Gastrocnemius medialis (tissue), 4 donors: ENCODE measurements around the gene GHRL. TPM values are rescaled to one million over a fixed set of nuclear protein-coding genes. Genes with fewer than 3 reads are reported as not detected.

Experiments
- ATAC-seq, 2 donors: fragments of 150-250 bp; one replicate each; pipeline ENCODE4 v1.9.1; 2016
- DNase-seq, 2 donors: peaks; one replicate each; pipeline ENCODE4 v3.0.0-alpha.2; 2019
- H3K27ac ChIP-seq, 4 donors: fragments of 200-600 bp; sonication (generic); 1 replicate in 1 of 4; 2 replicates in 3 of 4; pipeline ENCODE4 v1.5.1; 2016 to 2018; ENCODE audit warnings: mild to moderate bottlenecking in 2 of 4, moderate library complexity in 1 of 4
- H3K27me3 ChIP-seq, 3 donors: fragments of 200-600 bp; sonication (generic) in 2 of 3; 1 replicate in 1 of 3; 2 replicates in 2 of 3; pipeline versions ENCODE4 v1.5.1 to v1.6.0; 2016 to 2019; ENCODE audit warnings: mild to moderate bottlenecking in 1 of 3, moderate library complexity in 1 of 3
- H3K36me3 ChIP-seq, 2 donors: fragments of 200-600 bp; sonication (generic) in 1 of 2; one replicate each; pipeline ENCODE4 v1.5.1; 2017 to 2018
- H3K4me1 ChIP-seq, 2 donors: fragments of 200-600 bp; sonication (generic) in 1 of 2; one replicate each; pipeline ENCODE4 v1.5.1; 2016 to 2017; ENCODE audit warnings: mild to moderate bottlenecking in 2 of 2
- H3K4me3 ChIP-seq, 4 donors: fragments of 200-600 bp; sonication (generic) in 3 of 4; 1 replicate in 1 of 4; 2 replicates in 3 of 4; pipeline ENCODE4 v1.5.1; 2016 to 2019; ENCODE audit warnings: mild to moderate bottlenecking in 2 of 4
- H3K9me3 ChIP-seq, 3 donors: fragments of 200-600 bp; sonication (generic) in 2 of 3; 1 replicate in 1 of 3; 2 replicates in 2 of 3; pipeline ENCODE4 v1.5.1; 2016 to 2019
- POLR2A ChIP-seq, 2 donors: fragments of 450-650 bp; IDR thresholded peaks; one replicate each; pipeline ENCODE4 v1.6.1; 2017; ENCODE audit warnings: antibody characterized with exemption in 2 of 2, mild to moderate bottlenecking in 2 of 2, moderate library complexity in 2 of 2
- in situ Hi-C, 4 donors: fragments of 200-750 bp; cut with MboI; loops; one replicate each; pipeline versions ENCODE4 v1.15.0 to v1.8.0; 2017; ENCODE audit warnings: low sequenced_read_pairs in 4 of 4
- intact Hi-C: fragments of 100-400 bp; cut with DNase I; formaldehyde crosslinking; loops from one replicate; pipeline ENCODE4 v1.15.1; 2023; ENCODE audit warnings: low total_unique reads
- total RNA-seq, 4 donors: library from RNA; depleted of rRNA; stranded (reverse); fragments of >200 nt; gene quantifications; one replicate each; pipeline versions ENCODE4 v1.1.0 to v1.2.3, GENCODE V29; 2016
- TF ChIP-seq, protein P1 (sequence below), 5 experiments: fragments of 450-650 bp in 3 of 5; fragments of 200-600 bp in 2 of 5; sonication (generic) in 2 of 5; IDR thresholded peaks in 4 of 5; conservative IDR thresholded peaks in 1 of 5; 1 replicate in 4 of 5; 2 replicates in 1 of 5; pipeline ENCODE4 v1.5.1; 2016 to 2019; ENCODE audit warnings: antibody characterized with exemption in 5 of 5, mild to moderate bottlenecking in 3 of 5, moderate library complexity in 3 of 5

The GHRL gene
- total RNA-seq, 4 donors from 2014 or later: not detected

DNA sequence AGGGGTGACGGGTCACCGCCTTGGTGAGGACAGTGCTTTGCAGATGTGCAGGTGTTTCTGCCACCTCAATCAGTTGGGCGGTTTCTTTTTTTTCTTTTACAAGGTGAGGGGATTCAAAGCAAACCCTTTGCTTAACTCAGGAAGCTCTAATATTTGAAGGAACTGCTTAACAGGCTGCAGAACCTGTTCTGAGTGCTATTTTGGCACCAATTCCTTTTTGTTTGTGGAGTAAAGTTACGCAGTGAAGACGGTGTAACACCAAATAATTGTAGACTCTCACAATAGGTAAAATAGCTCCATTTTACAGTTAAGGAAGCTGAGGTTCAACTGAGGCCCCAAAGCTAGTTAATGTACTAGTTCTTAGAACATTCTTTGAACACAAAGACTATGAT lies 6.6 kb downstream of the GHRL start:
- peaks cover 0 to 69% of the 10 kb centered on the region in 2 donors for H3K36me3 ChIP-seq
- H3K4me3 ChIP-seq: no peak overlapping the region
- no peak overlapping the region for H3K27ac ChIP-seq
- intact Hi-C loops (no loop called here), in situ Hi-C loops (no loop called here)
- DNase-seq: no peak
- ATAC-seq: no peak
- no peaks in the 10 kb centered on the region for H3K9me3 ChIP-seq
- H3K27me3 ChIP-seq: no peaks in the 10 kb centered on the region
- H3K4me1 ChIP-seq: no peaks in the 10 kb centered on the region
- TF ChIP-seq, protein P1, sequence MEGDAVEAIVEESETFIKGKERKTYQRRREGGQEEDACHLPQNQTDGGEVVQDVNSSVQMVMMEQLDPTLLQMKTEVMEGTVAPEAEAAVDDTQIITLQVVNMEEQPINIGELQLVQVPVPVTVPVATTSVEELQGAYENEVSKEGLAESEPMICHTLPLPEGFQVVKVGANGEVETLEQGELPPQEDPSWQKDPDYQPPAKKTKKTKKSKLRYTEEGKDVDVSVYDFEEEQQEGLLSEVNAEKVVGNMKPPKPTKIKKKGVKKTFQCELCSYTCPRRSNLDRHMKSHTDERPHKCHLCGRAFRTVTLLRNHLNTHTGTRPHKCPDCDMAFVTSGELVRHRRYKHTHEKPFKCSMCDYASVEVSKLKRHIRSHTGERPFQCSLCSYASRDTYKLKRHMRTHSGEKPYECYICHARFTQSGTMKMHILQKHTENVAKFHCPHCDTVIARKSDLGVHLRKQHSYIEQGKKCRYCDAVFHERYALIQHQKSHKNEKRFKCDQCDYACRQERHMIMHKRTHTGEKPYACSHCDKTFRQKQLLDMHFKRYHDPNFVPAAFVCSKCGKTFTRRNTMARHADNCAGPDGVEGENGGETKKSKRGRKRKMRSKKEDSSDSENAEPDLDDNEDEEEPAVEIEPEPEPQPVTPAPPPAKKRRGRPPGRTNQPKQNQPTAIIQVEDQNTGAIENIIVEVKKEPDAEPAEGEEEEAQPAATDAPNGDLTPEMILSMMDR (IDR thresholded peaks at IDR 0.05 in 4 of 5, conservative IDR thresholded peaks at IDR 0.05 in 1 of 5): no peak
- TF ChIP-seq POLR2A (IDR thresholded peaks at IDR 0.05): no peak

DNA sequence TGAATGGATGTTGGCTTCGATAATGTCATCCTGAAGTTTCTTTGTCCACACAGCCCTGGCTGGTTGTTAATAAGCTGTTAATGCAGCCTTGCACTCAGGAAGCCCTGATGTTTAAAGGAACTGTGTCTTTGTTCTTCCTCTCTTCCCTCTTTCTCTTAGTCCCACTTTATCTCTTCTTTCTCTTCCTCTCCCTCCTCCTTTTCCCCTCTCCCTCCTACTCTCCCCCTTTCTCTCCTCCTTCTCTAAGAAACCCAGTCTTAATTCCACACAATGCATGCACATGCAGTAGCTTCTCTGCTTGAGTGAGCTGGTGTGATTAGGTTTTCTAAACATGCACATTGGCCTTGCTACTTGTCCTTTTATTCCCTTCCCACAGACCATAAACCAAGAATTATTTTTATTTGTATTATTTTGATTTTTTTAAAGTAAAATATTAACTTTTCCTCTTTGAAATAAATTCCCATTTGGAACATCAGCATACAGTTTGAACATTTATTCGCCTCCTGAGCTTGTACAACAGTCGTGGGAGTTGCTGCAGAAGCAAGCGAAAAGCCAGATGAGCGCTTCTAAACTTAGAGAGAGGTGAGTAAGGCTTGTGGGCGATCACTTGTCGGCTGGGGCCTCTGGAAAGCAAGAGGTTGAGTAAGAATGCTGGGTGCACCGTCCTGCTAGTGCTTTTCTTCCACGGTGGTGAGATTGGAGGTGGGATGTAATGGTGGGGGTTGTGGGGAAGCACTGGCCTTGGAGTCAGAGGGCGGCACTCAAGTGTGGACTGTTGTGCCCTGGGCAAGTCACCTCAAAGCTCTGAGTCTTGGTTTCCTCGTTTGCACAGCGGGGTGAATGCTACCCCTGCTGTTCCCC lies 7.2 kb downstream of the GHRL start:
- ATAC-seq: no peak
- DNase-seq: no peak
- Histone ChIP-seq H3K27me3 (no peaks in the 10 kb centered on the region), H3K4me1 (no peaks in the 10 kb centered on the region), H3K27ac (no peak overlapping the region), H3K36me3 (peaks cover 0 to 74% of the 10 kb centered on the region in 2 donors), H3K9me3 (no peaks in the 10 kb centered on the region), H3K4me3 (no peak overlapping the region)
- no peak for TF ChIP-seq POLR2A (IDR thresholded peaks at IDR 0.05)
- TF ChIP-seq, protein P1 (IDR thresholded peaks at IDR 0.05 in 4 of 5, conservative IDR thresholded peaks at IDR 0.05 in 1 of 5): no peak
- in situ Hi-C loops: no loop called here
- intact Hi-C loops: no loop called here

DNA sequence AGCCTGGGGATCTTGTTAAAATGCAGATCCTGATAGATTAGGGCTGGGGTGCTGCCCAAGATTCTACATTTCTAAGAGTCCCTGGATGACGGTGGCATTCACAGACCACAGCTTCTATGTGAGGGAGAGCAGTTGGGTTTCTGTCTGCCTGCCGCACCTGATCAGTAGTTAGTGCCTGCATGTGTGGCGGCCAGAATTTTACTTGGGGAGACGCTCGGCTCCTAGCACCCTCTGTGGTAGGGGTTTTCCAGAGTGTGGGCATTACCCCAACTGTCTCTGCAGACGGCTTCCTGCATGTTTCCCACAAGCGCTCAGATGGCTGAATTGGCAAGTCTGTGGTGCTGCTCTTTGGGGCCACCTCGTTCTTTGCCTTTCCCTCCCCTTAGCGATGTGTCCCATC lies 8.3 kb downstream of the GHRL start:
- intact Hi-C loops: no loop called here
- H3K4me3 ChIP-seq: no peak overlapping the region
- ATAC-seq (no peak), DNase-seq (no peak)
- in situ Hi-C loops: no loop called here
- no peak for TF ChIP-seq POLR2A (IDR thresholded peaks at IDR 0.05)
- TF ChIP-seq, protein P1 (IDR thresholded peaks at IDR 0.05 in 4 of 5, conservative IDR thresholded peaks at IDR 0.05 in 1 of 5): no peak
- no peaks in the 10 kb centered on the region for H3K9me3 ChIP-seq
- H3K27ac ChIP-seq: no peak overlapping the region
- H3K36me3 ChIP-seq: peaks cover 0 to 76% of the 10 kb centered on the region in 2 donors
- H3K27me3 ChIP-seq: no peaks in the 10 kb centered on the region
- H3K4me1 ChIP-seq: no peaks in the 10 kb centered on the region

DNA sequence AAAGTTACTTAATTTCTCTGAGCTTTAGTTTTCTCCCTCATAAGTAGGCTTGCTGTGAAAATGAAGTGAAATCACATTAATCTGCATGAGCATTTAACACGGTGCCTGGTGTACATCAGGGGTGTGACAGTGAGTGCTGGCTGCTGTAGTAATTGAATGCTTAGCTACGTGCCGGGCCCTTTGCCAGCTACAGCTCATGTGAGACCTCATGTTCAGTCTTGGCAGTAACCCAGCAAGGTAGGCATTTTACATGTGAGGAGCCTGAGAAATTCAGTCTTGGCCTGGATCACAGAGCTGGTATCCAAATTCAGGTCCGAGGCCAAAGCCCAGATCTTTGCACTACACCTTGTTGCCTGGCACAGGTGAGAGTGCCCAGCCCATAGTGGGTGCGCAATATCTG lies 9.1 kb downstream of the GHRL start:
- Histone ChIP-seq H3K4me1 (no peaks in the 10 kb centered on the region), H3K4me3 (no peak overlapping the region), H3K27ac (no peak overlapping the region), H3K9me3 (no peaks in the 10 kb centered on the region), H3K27me3 (no peaks in the 10 kb centered on the region), H3K36me3 (peaks cover 0 to 76% of the 10 kb centered on the region in 2 donors)
- ATAC-seq: no peak
- TF ChIP-seq, protein P1 (IDR thresholded peaks at IDR 0.05 in 4 of 5, conservative IDR thresholded peaks at IDR 0.05 in 1 of 5): no peak
- TF ChIP-seq POLR2A (IDR thresholded peaks at IDR 0.05): no peak
- in situ Hi-C loops: no loop called here
- intact Hi-C loops: no loop called here
- no peak for DNase-seq
